NOMO-1 treated with dmso at 0.1 percent for 144 hours (cell line): ENCODE data around the gene SGMS2.
A peak's percentile ranks its signal among the peaks of the same experiment; 100 is the strongest.

Experiments used
- DNase-seq: peaks from one replicate; lab custom pipeline; 2025; ENCODE audit not compliant: unreplicated experiment; lab: John Stamatoyannopoulos, UW

Gene SGMS2

GRCh38 chr4:107824350-107825071, at the start of gene SGMS2:
Gene SGMS2 (plus strand): TSS chr4:107824932. CDS start chr4:107895554, 70,622 bp downstream.
- peak; percentile 88 for DNase-seq

DNA sequence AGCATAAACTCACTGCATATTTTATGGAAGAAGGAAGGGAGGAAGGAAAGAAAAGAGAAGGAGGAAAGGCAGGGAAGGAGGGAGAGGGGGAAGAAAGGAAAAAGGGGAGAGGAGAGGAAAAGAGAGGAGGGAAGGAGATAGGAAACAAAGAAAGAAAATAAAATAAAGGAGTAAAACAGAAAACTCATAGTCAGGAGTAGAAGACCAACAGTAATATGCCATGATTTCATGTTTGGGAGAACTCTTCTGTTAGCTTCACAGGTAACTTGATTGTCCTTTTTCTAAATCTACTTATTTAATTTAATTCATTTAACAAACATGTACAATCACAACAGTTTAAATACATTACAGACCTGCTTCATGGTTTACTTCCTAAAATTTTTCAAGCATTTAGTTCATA, 46.8 kb upstream of the SGMS2 start:
- no peak for DNase-seq

GRCh38 chr4:107778784-107779530, 45.8 kb upstream of the SGMS2 start:
- no peak for DNase-seq

DNA sequence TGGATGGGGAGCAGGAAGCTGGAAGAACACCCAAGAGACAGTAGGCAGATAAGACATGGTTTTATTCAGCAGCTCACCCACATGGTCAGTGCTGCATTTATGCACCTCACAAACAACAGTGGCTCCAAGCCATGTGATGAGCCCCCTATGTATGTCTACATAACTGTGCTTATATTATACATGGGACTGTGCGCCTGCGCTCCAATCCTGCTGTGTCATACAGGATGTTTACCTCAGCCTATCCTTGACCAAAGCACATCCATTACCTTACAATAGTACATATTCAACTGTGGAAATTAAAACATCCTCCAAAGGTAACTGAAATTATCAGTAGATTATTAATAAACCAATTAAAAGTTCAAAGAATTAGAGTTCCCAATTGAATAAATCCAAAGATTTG, 44.1 kb upstream of the SGMS2 start:
- DNase-seq, result no peak

DNA sequence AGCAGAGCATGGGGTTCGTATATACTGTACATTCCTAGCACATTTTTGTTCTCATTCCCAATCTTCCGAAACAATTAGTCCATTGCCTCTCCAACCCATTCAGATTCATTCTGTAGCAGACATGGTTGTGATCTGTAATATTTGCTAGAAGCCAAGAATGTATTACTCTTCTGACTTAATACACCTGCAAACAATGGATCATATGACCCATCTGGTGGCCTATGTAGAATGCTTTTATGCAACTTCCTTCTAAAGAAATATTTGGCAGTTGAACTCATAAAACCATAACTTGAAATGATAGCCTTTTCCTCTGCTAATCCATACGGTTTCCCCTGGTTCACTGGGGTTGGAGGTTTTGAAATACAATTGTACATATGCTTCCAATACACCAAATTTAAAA, 32.8 kb upstream of the SGMS2 start:
- DNase-seq, result no peak

- DNase-seq, result no peak
Measured at GRCh38 chr4:107792711-107793110, 32.0 kb upstream of the SGMS2 start.

DNA sequence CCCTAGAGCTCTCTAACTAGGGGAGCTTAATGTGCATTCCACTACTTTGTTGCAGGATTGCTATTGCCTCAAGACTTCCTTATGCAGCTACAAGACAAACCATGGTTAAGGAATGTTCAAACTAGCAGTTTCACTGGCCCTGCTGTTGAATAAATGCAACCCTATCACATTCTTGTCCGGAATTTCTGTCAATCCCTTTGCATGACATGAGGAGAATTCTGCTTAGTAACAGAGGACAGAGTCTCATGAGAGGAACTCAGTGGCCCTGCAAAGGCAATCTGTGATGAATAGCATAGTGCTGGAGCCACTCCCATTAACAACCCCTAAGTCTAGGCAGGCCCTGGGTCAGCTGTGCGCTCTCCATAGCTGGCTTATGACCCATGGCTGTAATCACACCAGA, 30.7 kb upstream of the SGMS2 start:
- DNase-seq, result no peak

GRCh38 chr4:107799669-107800450, 24.9 kb upstream of the SGMS2 start:
- peak; percentile 17 for DNase-seq

DNA sequence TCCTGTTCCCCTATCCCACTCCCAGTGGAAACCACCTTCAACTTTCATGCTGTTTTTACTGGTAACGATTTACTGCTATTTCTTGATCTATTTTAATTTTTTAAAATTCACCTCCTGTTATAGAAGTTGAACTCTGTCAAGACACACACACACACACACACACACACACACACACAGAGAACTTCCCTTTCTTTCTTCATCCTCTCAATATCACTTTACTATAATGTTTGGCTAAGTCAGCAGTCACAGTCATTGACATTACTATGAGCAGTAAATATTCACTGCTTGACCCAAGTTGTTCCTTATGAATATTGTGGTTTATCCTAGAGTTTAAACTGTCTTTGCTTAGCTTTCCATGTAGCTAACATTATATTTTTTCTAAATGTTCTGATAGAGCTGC, 24.0 kb upstream of the SGMS2 start:
- no peak for DNase-seq

- no peak for DNase-seq
Measured at GRCh38 chr4:107801766-107802211, 22.9 kb upstream of the SGMS2 start.

DNA sequence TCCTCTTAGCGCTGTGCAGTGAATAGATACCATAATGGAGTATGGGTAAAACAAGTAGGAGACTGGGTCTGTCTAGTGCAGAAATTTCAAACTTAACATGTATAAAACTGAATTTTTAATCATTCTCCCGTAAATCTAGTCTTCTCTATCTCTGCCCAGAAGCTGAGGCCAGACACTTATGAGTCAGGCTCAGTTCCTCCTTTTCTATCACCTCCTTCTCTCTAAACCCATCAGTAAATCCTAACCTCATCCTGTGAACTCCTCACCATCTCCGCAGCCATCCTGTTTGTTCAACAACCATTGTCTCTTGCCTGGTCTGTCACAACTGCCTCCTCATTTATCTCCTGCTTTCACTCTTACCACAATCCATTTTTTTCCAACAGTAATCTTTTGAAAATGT, 19.8 kb upstream of the SGMS2 start:
- DNase-seq, result peak; percentile 20

GRCh38 chr4:107806196-107806595, 18.5 kb upstream of the SGMS2 start:
- no peak for DNase-seq

DNA sequence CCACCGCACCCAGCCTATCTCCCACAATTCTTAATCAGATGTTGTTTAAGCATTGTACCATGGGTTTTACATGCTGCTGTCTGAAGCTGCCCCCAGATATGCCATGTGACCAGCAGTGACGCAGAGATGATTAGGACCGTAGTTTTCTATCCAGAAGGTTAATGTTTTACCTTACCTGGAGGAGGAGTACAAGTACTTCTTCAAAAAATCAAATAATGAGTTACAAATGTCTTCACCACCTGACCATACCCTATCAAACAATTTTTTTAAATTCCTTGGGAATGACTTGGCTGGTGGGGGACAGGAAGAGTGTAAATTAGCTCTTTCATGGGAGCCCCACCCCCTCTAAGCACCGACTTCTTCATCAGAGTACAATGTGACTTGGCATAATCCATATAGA, 16.2 kb upstream of the SGMS2 start:
- no peak for DNase-seq

DNA sequence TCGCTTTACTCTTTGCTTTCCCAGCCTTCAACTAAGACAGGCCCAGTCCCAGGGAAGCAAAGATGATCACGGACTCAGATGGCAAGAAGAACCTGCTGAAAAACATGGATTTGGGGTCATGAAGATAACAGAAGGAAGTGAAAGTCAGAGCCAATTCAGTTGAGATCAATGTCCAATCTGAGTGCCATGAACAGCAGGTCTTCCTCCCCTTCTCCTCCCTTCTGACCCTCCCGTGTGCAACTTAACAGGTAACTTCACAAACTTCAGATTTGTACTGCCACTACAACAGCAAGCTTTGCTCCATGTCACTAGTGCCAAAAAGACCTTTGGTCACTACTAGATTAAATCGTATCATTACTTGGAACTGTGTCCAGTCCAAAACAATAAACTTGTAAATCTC, 15.5 kb upstream of the SGMS2 start:
- no peak for DNase-seq

DNA sequence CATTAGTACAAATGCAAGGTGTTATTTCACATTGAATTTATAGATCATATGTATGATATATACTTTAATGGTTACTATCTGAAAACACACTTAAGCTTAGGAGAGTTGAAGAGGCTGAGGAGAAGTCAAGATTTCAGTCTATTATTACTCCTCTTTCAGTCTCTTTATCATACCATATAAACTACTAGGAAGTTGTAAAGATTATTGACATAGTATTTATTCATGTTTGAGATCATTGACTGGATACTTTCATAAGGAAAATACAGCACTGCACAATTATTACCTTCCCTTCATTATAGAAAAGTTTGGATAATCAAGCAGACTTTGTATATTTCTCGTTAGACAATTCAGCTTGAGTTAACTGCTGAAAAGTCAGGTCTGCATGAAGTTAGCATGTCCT, 10.0 kb upstream of the SGMS2 start:
- no peak for DNase-seq

GRCh38 chr4:107815158-107815557, 9.6 kb upstream of the SGMS2 start:
- no peak for DNase-seq

DNA sequence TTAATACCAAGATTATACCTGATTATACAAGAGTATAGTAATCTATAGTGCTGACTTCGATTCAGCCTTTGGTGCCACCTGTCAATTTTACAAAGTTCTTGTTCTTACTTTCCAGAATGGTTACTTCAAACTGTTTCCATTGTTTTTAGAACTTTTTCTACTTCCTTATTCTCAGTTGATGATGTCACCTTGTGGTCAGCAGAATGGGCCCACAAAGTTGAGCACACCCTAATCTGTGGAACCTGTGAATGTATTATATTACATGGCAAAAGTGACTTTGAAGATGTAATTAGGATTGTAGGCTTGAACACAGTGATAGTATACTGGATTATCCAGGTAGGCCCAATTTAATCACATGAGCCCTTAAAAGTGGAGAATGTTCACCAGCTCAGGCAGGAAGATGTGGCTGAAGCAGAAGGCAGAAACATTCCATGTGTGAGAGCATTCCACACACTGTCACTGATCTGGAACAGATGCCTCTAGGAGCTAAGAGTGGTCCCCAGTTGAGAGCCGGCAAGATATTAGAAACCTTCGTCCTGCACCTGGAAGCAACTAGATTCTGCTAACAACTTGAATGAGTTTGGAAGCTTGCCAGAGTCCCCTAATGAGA, 6.3 kb upstream of the SGMS2 start:
- peak; percentile 69 for DNase-seq

DNA sequence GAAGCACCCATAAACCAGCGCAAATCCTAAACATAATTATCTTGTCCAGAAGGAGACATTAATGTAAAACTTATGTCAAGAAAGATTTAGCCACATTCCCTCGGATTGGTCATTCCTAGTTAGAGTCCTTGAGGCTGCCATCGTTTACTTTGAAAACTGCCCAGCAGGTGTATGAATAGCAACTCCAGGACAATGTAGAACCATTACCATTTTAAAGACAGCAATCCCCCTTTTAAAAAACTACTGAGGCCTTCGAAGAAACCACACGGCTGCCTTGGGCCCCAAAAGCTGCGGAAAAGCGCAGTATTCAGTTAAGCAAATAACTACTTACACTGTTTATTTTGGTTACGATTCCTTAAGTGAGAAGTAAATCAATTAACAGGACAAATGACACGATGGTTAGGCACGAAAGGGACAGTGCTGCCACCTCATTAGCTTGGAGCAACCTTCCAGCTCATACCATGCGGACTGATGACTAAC, 822 bp upstream of the SGMS2 start:
- DNase-seq, result no peak

GRCh38 chr4:107825072-107825824, 516 bp downstream of the SGMS2 start:
- DNase-seq, result peak; percentile 67

DNA sequence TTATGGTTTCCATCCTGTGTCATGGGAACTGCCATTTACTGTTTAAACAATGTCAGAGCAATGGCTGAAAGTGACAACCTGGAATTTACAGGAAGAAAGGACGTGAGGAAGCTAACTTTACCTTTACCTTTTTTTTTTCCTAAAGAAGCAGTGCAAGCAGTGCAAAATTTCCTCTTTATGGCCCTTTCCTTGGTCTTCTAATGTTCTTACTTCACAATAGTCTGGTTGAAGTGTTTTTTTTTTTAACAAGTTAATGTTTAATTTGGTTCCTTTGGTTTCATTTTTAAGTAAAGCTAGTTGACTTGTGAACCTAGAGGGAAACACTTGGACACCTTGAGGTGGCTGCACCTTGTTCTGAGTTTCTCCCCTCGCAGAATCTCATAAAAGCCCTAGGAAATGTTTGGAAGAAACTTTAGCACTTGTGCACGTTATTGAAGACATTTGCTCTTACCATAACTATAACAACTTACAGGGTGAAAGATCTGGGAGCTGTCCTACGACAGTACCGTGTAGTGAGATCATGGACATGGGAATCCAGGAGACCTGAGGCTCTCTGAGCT, 1.8 kb downstream of the SGMS2 start:
- DNase-seq, result no peak
